Measurements from ENCODE around the gene MAX. TPM values are rescaled to one million over a fixed set of nuclear protein-coding genes. Genes with fewer than 3 reads are reported as not detected.
A peak's percentile ranks its signal among the peaks of the same experiment; 100 is the strongest.

The MAX gene
- total RNA-seq, 1 experiment from 2014 or later = 72.9 TPM

DNA sequence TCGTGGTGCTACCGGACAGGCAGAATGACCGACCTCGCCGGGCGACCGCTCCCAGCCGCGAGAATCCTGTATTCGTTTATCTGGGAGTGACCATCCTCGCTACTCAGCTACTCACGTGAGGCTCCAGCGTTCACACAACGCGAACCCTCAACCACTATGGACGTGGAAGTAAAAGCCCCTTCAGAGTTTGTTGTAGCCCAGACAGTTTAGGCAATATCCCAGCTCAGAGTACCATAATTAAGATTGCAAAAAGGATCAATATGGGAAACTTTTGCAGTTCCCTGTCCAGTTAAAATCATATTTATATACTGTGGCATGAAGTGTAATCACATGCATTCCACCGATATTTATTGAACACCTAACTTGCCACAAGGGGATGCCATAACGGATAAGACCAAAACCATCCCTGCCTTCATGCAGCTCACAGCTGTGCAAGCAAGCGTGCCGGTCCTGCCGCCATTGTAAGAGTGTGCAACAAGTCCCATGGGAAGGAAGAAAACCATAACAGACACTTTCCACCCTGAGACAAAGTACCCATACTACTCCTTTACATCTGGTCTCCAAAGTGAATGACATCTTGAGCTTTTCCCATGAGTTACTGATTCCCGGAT, 938 bp upstream of the MAX start:
- H3K14ac ChIP-seq (ENCODE audit: insufficient read depth, low read length) = no peak overlapping the region
- H3K4ac ChIP-seq (ENCODE audit: low read depth, low read length) = no peak overlapping the region
- no CpG with 5 or more reads among the region's 22 CpGs for whole genome bisulfite sequencing (ENCODE audit: extremely low coverage, insufficient read length, low lambda C conversion rate)
- no peaks in the 10 kb centered on the region; the same call in 1 of the 2 replicates for H3K4me1 ChIP-seq (ENCODE audit: insufficient read depth, low read length)
- peak overlapping the region; percentile 20 for H3K23ac ChIP-seq (ENCODE audit: insufficient read length, low read depth, low read length)
- Mint-ChIP-seq H3K27ac (no peak overlapping the region), H3K36me3 (ENCODE audit: insufficient read depth in 1 of 3, low read depth in 3 of 3) (peaks cover 4 to 17% (median 13%) of the 10 kb centered on the region in 3 experiments; a peak in 6 of 7 replicates), H3K27me3 (ENCODE audit: low read depth) (peaks cover 11% of the 10 kb centered on the region), H3K9me3 (no peaks in the 10 kb centered on the region), H3K4me3 (peak overlapping the region; percentile 86 to 94), H3K4me1 (peaks cover 17 to 20% of the 10 kb centered on the region in 2 experiments)
- H2BK120ac ChIP-seq (ENCODE audit: low read depth, low read length, poor library complexity, severe bottlenecking) = no peak overlapping the region
- no peak overlapping the region for H2BK5ac ChIP-seq (ENCODE audit: insufficient read length, low read length)
- H4K8ac ChIP-seq (replicated peaks; ENCODE audit: insufficient read length, low read depth, low read length) = no peak overlapping the region
- H2BK20ac ChIP-seq (ENCODE audit: low read depth, low read length, poor library complexity, severe bottlenecking) = no peak overlapping the region
- H4K20me1 ChIP-seq (ENCODE audit: control insufficient read depth, insufficient read depth, insufficient read length) = no peaks in the 10 kb centered on the region
- H4K5ac ChIP-seq (ENCODE audit: insufficient read length, low read depth, low read length) = no peak overlapping the region
- no peak overlapping the region for H2BK15ac ChIP-seq (ENCODE audit: low read depth, low read length)
- TF ChIP-seq, protein P1, sequence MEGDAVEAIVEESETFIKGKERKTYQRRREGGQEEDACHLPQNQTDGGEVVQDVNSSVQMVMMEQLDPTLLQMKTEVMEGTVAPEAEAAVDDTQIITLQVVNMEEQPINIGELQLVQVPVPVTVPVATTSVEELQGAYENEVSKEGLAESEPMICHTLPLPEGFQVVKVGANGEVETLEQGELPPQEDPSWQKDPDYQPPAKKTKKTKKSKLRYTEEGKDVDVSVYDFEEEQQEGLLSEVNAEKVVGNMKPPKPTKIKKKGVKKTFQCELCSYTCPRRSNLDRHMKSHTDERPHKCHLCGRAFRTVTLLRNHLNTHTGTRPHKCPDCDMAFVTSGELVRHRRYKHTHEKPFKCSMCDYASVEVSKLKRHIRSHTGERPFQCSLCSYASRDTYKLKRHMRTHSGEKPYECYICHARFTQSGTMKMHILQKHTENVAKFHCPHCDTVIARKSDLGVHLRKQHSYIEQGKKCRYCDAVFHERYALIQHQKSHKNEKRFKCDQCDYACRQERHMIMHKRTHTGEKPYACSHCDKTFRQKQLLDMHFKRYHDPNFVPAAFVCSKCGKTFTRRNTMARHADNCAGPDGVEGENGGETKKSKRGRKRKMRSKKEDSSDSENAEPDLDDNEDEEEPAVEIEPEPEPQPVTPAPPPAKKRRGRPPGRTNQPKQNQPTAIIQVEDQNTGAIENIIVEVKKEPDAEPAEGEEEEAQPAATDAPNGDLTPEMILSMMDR (conservative IDR thresholded peaks at IDR 0.05) = peak; percentile 35; the same call in 2 of the 3 replicates
- no peak overlapping the region for H3K9ac ChIP-seq (ENCODE audit: extremely low read depth, insufficient read length, low read length)
- no peak overlapping the region for H3K27ac ChIP-seq (ENCODE audit: insufficient read length, low read depth, low read length)
- H4K91ac ChIP-seq (ENCODE audit: insufficient read length, low read depth, low read length) = no peak overlapping the region
- H3K18ac ChIP-seq (ENCODE audit: insufficient read length, low read depth, low read length) = no peak overlapping the region
- no peak overlapping the region for H3T11ph ChIP-seq (ENCODE audit: low read length)
- no peak for DNase-seq
- H3K56ac ChIP-seq (ENCODE audit: insufficient read length, low read depth, low read length) = no peak overlapping the region
- H3K9me3 ChIP-seq (ENCODE audit: control insufficient read depth, low read depth, low read length) = no peaks in the 10 kb centered on the region
- H3K79me2 ChIP-seq (ENCODE audit: insufficient read depth, low read length) = no peaks in the 10 kb centered on the region
- H3K4me2 ChIP-seq (ENCODE audit: insufficient read depth, insufficient read length, low read length) = peak overlapping the region; percentile 71
- no peaks in the 10 kb centered on the region for H3K27me3 ChIP-seq (ENCODE audit: insufficient read depth, low read length)
- H3K79me1 ChIP-seq (ENCODE audit: insufficient read depth, low read depth, low read length, poor library complexity, severe bottlenecking) = no peaks in the 10 kb centered on the region
- H2BK12ac ChIP-seq (ENCODE audit: insufficient read length, low read depth, low read length) = no peak overlapping the region
- H3K23me2 ChIP-seq (ENCODE audit: insufficient read length, low read depth, low read length, poor library complexity, severe bottlenecking) = peaks cover 8% of the 10 kb centered on the region
- H2AFZ ChIP-seq (ENCODE audit: low read length) = no peak overlapping the region
- no peak overlapping the region for H2AK5ac ChIP-seq (ENCODE audit: insufficient read length, low read length)
